Aorta (tissue), 5 donors: ENCODE results near the gene PRPF39. TPM values are rescaled to one million over a fixed set of nuclear protein-coding genes. Genes with fewer than 3 reads are reported as not detected.
A peak's percentile ranks its signal among the peaks of the same experiment; 100 is the strongest.

Source experiments
- ATAC-seq: fragments of 200-7000 bp; cut with Tn5 transposase; one replicate; pipeline ENCODE4 v1.9.1; 2022; ENCODE audit warnings: moderate library complexity; ENCODE audit not compliant: low FRiP score
- DNase-seq, 2 donors: peaks; one replicate each; pipeline ENCODE4 v3.0.0-alpha.2; 2020
- H3K27ac ChIP-seq, 2 donors: one replicate each; pipeline ENCODE4 v1.5.1; 2013; ENCODE audit warnings: low read length in 2 of 2, mild to moderate bottlenecking in 2 of 2, moderate library complexity in 2 of 2, control low read depth in 1 of 2, inconsistent platforms in 1 of 2, low read depth in 1 of 2
- H3K27me3 ChIP-seq, 2 donors: one replicate each; pipeline ENCODE4 v1.6.1; 2013; ENCODE audit warnings: control low read depth in 1 of 2, low read length in 1 of 2, mild to moderate bottlenecking in 1 of 2, moderate library complexity in 1 of 2; ENCODE audit not compliant: insufficient read depth in 2 of 2, control insufficient read depth in 1 of 2
- H3K36me3 ChIP-seq, 2 donors: one replicate each; pipeline ENCODE4 v1.6.1; 2013; ENCODE audit warnings: control low read depth in 1 of 2, low read length in 1 of 2, mild to moderate bottlenecking in 1 of 2; ENCODE audit not compliant: insufficient read depth in 2 of 2, control insufficient read depth in 1 of 2
- H3K4me1 ChIP-seq, 2 donors: one replicate each; pipeline ENCODE4 v1.6.1; 2013; ENCODE audit warnings: low read length in 2 of 2, control low read depth in 1 of 2, mild to moderate bottlenecking in 1 of 2, moderate library complexity in 1 of 2; ENCODE audit not compliant: insufficient read depth in 2 of 2, control insufficient read depth in 1 of 2
- H3K4me3 ChIP-seq, 2 donors: one replicate each; pipeline ENCODE4 v1.5.1; 2013; ENCODE audit warnings: low read length in 2 of 2, control low read depth in 1 of 2, mild to moderate bottlenecking in 1 of 2
- H3K9me3 ChIP-seq: one replicate; pipeline ENCODE4 v1.6.1; 2013; ENCODE audit warnings: mild to moderate bottlenecking, low read length; ENCODE audit not compliant: control insufficient read depth
- WGBS, 2 donors: extraction: QIAGEN DNeasy Blood & Tissue Kit; methylation state at CpG; one replicate each; pipeline ENCODE4 v1.1.7; 2013; 5-methylcytosine and 5-hydroxymethylcytosine counted together
- intact Hi-C, 2 donors: fragments of 100-400 bp; cut with DNase I; formaldehyde crosslinking; loops; one replicate each; pipeline versions ENCODE4 v1.14.2 to v1.15.0; 2022
- polyA plus RNA-seq, 2 donors: library from polyadenylated mRNA; stranded (reverse); fragments of 200-250 nt; gene quantifications; one replicate each; pipeline ENCODE4 v1.2.3, GENCODE V29; 2013
- total RNA-seq, 2 donors: library from RNA; stranded (reverse); fragmentation: NEBNext Ultra II Directional; extraction: Animal tissue kit (Norgen Biotek cat#: 25700); gene quantifications; one replicate each; pipeline ENCODE4 v1.2.1, GENCODE V29; 2021
- donor health status: healthy with polysubstance abuse.
- donor health status: Bipolar disorder and iron deficiency.
- donor health status: DM: no; HTN: no; CAD: no.
- donor health status: DM: no; HTN: no; CAD: no.
- donor health status: DM: yes; HTN: yes; CAD: no.

The PRPF39 gene
- total and polyA plus RNA-seq, 4 donors: 10.1 to 51.1 (median 29.2) TPM

- intact Hi-C loops: no loop called here
- Histone ChIP-seq H3K4me3 (no peak overlapping the region), H3K36me3 (peaks cover 2 to 3% of the 10 kb centered on the region in 2 donors), H3K27me3 (no peaks in the 10 kb centered on the region), H3K27ac (no peak overlapping the region), H3K4me1 (no peaks in the 10 kb centered on the region), H3K9me3 (no peaks in the 10 kb centered on the region)
- no peak for ATAC-seq
- no peak for DNase-seq
- WGBS, 2 donors: 83 to 87% methylated on average over 1 of the region's 1 CpG
Measured at GRCh38 chr14:45120096-45120495, 36.2 kb downstream of the PRPF39 start.

- no peaks in the 10 kb centered on the region for H3K27me3 ChIP-seq
- no peaks in the 10 kb centered on the region for H3K4me1 ChIP-seq
- DNase-seq: no peak
- 75 to 83% methylated on average over 3 of the region's 3 CpGs for WGBS, 2 donors
- ATAC-seq: no peak
- H3K36me3 ChIP-seq: peaks cover 2 to 3% of the 10 kb centered on the region in 2 donors
- no peaks in the 10 kb centered on the region for H3K9me3 ChIP-seq
- intact Hi-C loops: no loop called here
- H3K27ac ChIP-seq: no peak overlapping the region
- H3K4me3 ChIP-seq: no peak overlapping the region
Measured at GRCh38 chr14:45123271-45123670, 39.4 kb downstream of the PRPF39 start.

- intact Hi-C loops: no loop called here
- no peak for DNase-seq
- no peak overlapping the region for H3K27ac ChIP-seq
- H3K36me3 ChIP-seq: no peaks in the 10 kb centered on the region
- 97 to 100% methylated on average over 2 of the region's 2 CpGs for WGBS, 2 donors
- no peaks in the 10 kb centered on the region for H3K27me3 ChIP-seq
- H3K4me1 ChIP-seq: no peaks in the 10 kb centered on the region
- no peaks in the 10 kb centered on the region for H3K9me3 ChIP-seq
- ATAC-seq: no peak
- H3K4me3 ChIP-seq: no peak overlapping the region
Measured at GRCh38 chr14:45125754-45126153, 41.8 kb downstream of the PRPF39 start.

GRCh38 chr14:45128963-45129629, 45.2 kb downstream of the PRPF39 start:
- intact Hi-C loops: no loop called here
- Histone ChIP-seq H3K36me3 (no peaks in the 10 kb centered on the region), H3K4me1 (no peaks in the 10 kb centered on the region), H3K4me3 (no peak overlapping the region), H3K27me3 (no peaks in the 10 kb centered on the region), H3K27ac (no peak overlapping the region), H3K9me3 (no peaks in the 10 kb centered on the region)
- DNase-seq: no peak
- no peak for ATAC-seq
- whole genome bisulfite sequencing, 2 donors: 11 to 37% methylated on average over 1 of the region's 1 CpG

GRCh38 chr14:45133683-45134050, 49.8 kb downstream of the PRPF39 start:
- 0 to 1% methylated on average over 9 of the region's 9 CpGs for WGBS, 2 donors
- DNase-seq: no peak
- peaks cover 0 to 3% of the 10 kb centered on the region in 2 donors for H3K4me1 ChIP-seq

GRCh38 chr14:45134051-45134958, 50.4 kb downstream of the PRPF39 start, which contains the start of gene FKBP3:
Gene FKBP3, minus strand, starts transcription at chr14:45134481. Its CDS starts 25 bp downstream, at chr14:45134456.
- Histone ChIP-seq H3K4me1 (peaks cover 0 to 3% of the 10 kb centered on the region in 2 donors), H3K27me3 (no peaks in the 10 kb centered on the region), H3K4me3 (peak within 1 kb of the TSS; percentile 92 to 97), H3K27ac (peak within 1 kb of the TSS; percentile 71 to 83), H3K36me3 (no peaks in the 10 kb centered on the region), H3K9me3 (no peaks in the 10 kb centered on the region)
- ATAC-seq (peak; percentile 99), DNase-seq (peak; percentile 97)
- intact Hi-C loops: loop anchor here (2.0 to 10.0 kb wide), 4 partner anchors 47 to 238 kb away; partner anchors contain the start of genes KLHL28 (in 2 of the 2) and TOGARAM1 (in 2 of the 2)
- 1% methylated on average over 49 to 53 of the region's 53 CpGs for WGBS, 2 donors

More at GRCh38 chr14:45133683-45134050, 49.8 kb downstream of the PRPF39 start:
- intact Hi-C loops: loop anchor here (2.0 to 10.0 kb wide), 4 partner anchors 46 to 237 kb away; partner anchors contain the start of genes KLHL28 (in 2 of the 2) and TOGARAM1 (in 2 of the 2)
- Histone ChIP-seq H3K27me3 (no peaks in the 10 kb centered on the region), H3K36me3 (no peaks in the 10 kb centered on the region), H3K9me3 (no peaks in the 10 kb centered on the region), H3K4me3 (peak overlapping the region; percentile 29 to 38), H3K27ac (peak overlapping the region in 1 of 2 donors; percentile 83)
- peak; percentile 12 for ATAC-seq

- H3K36me3 ChIP-seq: no peaks in the 10 kb centered on the region
- H3K9me3 ChIP-seq: no peaks in the 10 kb centered on the region
- WGBS, 2 donors: 0% methylated on average over 7 of the region's 7 CpGs
- intact Hi-C loops: loop anchor here (2.0 to 10.0 kb wide), 3 partner anchors 117 to 238 kb away; partner anchors contain the start of gene MIS18BP1 (in 2 of the 2)
- no peak for ATAC-seq
- no peak for DNase-seq
- H3K27me3 ChIP-seq: no peaks in the 10 kb centered on the region
- H3K4me3 ChIP-seq: peak overlapping the region; percentile 92 to 97
- peak overlapping the region in 1 of 2 donors; percentile 71 for H3K27ac ChIP-seq
- peaks cover 0 to 3% of the 10 kb centered on the region in 2 donors for H3K4me1 ChIP-seq
Measured at GRCh38 chr14:45135156-45135555, 51.2 kb downstream of the PRPF39 start.

GRCh38 chr14:45135659-45136395, 51.9 kb downstream of the PRPF39 start, which contains the start of gene FANCM:
Gene FANCM, plus strand, starts transcription at chr14:45135930. Its CDS starts 102 bp downstream, at chr14:45136032.
- 1% methylated on average over 48 of the region's 48 CpGs for WGBS, 2 donors
- peak; percentile 92 for ATAC-seq
- peak within 1 kb of the TSS; percentile 71 to 83 for H3K27ac ChIP-seq

More at GRCh38 chr14:45135659-45136395, 51.9 kb downstream of the PRPF39 start, which contains the start of gene FANCM:
- no peaks in the 10 kb centered on the region for H3K9me3 ChIP-seq
- intact Hi-C loops: loop anchor here (2.0 to 10.0 kb wide), 3 partner anchors 116 to 239 kb away; partner anchors contain the start of gene MIS18BP1 (in 2 of the 2)
- H3K4me1 ChIP-seq: peaks cover 0 to 3% of the 10 kb centered on the region in 2 donors
- DNase-seq: peak; percentile 90 to 93
- peak within 1 kb of the TSS; percentile 92 to 100 for H3K4me3 ChIP-seq
- H3K27me3 ChIP-seq: no peaks in the 10 kb centered on the region
- no peaks in the 10 kb centered on the region for H3K36me3 ChIP-seq
